Activated CD4-positive, alpha-beta T cell treated with anti-CD3 and anti-CD28 coated beads, Interleukin-2, amount 50 U/mL, for 1 hour (primary cell): ENCODE results near the gene EPAS1.
A peak's percentile ranks its signal among the peaks of the same experiment; 100 is the strongest.

Experiments used
- DNase-seq: peaks from one replicate; pipeline ENCODE4 v3.0.0-alpha.2; 2020

The EPAS1 gene

DNA sequence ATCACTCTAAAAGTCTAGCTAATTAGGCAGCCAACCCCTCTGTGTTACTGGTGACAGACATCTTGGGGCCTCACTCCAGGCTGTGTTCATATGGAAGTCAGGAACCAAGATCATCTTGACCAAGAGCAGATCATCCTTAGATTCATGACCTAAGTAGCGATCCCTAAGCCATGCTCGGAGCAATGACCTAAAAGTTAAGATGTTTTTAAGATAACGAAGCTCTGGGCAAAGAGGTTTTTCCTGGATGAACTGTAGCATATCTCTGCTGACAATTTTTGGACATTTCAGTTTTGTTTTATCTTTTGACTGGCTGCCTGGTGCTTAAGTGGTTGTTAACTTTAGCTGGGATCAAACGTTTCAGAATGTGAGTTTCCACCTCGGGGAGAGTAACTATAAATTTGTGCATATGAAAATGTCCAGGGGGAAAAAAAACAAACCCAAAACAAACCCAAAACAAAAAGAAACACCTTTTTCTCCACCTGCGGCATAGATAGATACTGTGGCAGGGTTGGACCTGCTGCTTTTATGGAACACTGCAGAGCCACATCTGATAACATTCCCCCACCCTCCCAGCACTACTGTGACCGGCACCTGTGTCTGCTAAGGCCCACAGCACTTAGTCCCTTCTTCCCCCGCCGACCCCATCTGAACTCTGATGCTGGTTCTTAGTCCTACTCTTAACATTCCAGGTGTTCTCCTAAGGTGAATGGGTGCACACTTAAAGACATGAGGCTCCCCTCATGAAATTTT, 45.5 kb downstream of the EPAS1 start:
- no peak for DNase-seq

DNA sequence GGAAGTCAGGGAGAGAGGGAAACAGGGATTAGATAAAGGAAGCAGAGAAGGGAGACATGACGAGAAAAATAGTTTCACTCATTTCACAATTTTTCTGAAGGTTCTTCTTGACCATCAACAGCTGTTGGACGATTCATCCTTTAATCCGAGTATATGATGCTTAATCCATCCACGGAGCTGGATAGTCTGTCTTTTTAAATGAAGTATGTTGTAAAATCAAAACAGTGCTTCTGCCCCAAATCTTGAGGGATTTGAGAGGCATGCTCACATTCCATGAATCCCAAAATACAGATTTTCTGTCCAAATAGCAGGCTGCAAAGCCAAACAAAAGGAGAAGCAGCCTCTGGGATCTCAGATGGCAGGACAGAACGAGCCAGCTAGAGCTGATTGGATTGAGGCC, 47.5 kb downstream of the EPAS1 start:
- no peak for DNase-seq

DNA sequence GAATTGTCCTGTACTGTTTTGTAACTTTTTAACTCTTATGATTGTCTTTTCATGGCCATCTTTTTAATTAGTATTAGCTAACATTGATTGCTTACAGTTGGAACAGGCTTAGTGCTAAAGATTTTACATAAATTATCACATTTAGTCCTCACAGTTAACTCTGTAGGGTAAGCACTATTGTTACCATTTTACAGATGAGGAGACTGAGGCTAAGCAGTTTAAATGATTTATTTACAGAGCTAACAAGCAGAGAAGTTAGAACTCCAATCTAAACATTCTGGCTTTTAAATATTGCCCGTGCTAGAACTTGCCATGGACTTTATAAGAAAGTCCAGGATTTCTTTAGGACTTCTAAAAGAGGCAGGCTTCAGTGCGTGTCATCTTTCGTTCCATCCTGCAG, 48.6 kb downstream of the EPAS1 start:
- no peak for DNase-seq

DNA sequence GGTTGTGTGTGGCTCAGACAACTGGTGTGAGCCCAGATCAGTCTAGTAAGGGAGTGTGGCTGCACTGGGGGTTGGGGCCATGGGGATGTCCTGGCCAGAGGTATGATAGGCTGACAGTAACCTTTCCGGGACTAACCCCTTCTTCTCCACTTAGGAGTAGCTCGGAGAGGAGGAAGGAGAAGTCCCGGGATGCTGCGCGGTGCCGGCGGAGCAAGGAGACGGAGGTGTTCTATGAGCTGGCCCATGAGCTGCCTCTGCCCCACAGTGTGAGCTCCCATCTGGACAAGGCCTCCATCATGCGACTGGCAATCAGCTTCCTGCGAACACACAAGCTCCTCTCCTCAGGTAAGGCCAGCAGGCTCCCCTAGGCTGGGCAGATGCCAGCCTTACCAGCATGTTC, 49.5 kb downstream of the EPAS1 start:
- DNase-seq, result no peak

DNA sequence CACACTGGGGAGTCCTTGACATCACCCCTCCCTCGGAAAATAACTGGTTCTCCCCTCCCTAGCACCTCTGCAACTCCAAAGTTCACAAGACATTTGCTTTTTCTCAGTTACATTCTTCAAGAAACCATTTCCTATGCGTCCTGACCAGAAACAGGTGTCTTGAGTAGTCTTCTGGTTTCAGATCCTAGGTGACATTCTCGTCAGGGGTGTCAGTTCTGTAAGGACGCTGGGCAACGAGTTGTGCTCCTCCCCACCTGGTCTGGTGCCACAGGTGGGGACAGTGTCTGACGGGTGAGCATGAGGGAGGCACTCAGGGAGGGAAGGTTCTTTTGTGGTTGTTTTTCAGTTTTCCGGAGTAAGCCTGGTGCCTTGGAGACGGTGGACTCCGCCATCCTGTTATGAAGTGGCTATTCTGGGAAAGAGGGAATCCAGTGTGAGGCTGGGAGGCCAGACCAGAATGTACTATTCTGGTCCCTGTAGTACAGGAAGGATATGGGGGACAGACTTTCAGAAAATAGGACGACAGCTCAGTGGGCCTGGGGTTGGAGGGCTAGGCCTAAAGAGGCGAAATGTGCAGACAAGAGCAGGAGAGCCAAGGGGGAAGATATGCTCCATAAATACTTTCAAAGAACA, 50.6 kb downstream of the EPAS1 start:
- DNase-seq, result no peak

DNA sequence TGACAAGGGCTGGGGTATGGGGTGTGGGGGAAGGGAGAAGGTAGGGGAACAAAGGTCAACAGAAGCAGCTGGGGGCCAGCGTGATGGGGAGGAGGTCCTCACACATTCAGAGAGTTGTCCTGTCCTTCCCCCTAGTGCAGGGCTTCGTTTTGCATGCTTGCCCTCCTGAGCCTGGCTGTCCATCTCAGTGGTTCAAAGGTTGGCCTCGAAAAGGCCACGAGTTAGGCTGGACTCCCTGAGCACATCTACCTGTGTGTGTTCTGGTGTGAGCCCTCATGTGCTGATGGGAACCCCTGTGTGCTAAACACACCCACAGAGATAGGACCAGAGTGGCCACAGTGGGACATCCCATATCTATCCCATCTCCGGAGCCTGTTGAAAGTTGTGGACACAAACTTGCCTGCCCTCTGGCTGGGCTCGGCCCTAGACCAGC, 51.9 kb downstream of the EPAS1 start:
- DNase-seq, result no peak

DNA sequence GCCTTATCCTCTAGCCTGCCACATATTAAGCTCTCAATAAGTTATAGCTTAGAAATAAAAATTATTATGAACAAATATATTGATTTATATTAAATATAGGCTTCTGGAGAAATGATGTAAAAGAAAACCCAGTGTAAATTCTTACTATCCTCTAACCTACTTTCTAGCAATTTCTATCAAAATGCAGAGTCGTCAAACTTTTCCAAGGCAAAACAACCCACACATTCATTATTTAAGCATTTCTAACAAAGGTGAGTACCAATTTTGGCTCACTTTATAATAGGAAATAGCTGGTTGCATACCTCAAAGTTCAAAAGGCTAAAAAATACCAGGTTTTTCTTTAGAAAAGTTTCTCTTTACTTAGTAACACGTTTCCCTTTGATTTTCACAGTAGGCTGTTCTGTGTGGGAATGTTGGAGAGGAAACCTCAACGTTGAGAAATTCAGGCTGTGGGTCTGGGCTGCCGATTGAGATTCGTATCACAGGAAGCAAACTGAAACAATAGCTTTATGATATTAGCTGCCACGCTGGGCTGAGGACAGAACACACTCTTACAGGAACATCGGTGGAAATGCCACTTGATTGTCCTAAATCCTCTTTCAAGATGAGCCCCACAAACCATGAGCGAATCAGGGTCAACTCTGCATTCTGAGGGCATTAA, 53.0 kb downstream of the EPAS1 start:
- DNase-seq, result no peak

DNA sequence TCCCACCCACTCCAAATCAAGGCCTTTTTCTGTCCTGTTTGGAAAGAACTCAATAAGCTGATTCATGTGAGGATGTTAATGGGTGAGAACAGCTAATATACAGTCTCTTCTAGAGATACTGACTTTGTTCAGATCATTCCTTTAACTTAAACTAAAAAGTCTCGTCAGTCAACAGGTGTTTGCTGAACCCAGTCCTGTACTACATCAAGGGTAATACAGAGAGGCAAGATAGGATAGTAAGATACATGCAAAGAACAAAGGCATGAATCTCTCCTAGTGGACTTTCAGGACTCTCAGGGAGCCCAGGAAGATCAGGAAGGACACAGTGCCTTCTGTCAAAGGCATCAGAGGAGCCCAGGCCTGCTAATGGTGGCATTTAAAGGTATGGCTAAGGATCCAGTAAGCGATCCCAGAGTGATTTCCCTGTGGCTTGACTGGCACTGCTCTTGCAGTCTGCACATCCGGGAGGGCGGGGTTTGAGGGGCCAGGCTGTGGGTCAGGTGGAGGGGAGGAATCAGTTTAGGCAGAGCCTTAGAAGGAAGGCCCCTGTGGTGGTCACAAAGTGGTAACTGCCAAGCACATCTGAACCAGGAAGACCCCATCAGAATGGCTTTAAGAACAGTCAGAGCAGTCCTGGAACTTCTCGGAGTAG, 54.0 kb downstream of the EPAS1 start:
- peak; percentile 9 for DNase-seq

DNA sequence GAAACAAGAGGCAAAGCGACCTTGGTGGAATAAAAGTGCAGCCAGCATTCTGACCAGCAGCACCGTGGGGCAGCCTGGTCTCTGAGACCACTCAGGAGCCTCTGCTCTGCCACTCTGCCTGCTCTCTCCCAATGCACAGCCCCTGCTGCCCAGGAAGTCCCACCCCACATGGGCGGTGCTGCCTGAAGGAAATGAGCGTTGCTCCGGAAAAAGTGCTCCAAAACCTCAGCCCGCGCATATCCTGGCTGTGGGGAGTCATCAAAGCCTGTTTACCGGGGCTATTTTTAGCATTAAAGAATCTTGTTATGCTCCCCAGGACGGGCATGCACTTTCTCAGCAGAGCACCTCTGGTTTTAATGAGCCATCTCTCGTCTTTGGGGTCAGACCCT, 54.5 kb downstream of the EPAS1 start:
- DNase-seq, result peak; percentile 60

DNA sequence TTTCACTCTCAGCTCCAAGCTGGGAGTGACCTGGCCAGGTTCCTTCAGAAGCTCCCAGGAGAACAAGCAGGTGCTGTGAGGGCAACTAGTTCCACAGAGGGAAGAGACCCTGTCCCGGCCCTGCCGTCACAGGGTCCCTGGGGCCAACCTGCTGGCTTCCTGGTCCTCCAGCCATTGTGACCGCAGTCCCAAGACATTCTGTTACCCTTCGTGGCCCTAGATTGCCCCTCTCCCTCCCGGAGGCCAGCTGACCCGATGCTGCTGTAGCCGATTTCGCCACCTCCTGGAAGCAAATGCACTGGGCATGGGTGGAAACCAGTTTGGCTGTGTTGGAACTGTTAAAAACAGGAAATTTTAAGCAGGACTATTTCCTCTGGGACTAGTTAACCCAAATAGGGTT, 55.4 kb downstream of the EPAS1 start:
- DNase-seq, result no peak

DNA sequence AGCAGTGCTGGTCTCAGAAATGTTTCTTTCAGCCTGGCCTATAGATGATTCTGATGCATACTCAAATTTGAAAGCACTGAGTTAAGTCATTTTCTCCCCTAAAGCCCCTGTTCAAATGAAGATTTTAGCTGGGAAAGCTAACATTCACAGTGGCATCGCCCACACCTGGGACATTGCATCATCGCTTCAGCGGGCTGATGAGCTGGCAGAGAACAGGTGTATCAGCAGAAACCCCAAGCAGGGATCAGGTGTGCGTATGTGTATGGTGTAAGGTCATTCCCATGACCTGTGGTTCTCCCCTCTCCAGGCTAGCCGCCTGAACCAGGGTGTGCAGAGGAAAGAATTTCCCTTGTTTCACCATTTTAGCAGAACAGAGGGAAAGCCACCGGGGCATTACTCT, 56.3 kb downstream of the EPAS1 start:
- DNase-seq, result no peak

DNA sequence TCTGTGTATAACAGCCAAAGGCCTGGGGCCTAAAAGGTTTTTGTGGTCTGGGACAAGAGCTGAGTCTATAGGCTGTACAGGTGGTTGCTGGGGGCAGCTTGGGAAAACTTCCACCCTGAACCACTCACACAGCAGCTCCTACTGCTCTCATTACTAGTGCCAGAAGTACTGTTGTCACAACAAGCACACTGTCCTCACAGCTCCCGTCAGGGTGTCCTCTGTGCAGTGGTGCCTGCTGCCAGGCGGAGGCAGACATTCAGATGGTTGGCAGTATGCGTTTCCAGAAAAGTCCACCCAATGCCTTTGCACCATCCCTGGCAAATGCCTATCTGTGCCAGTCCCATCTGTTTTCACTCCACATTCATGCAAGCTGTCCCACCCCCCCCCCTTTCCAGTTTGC, 58.5 kb downstream of the EPAS1 start:
- DNase-seq, result no peak

DNA sequence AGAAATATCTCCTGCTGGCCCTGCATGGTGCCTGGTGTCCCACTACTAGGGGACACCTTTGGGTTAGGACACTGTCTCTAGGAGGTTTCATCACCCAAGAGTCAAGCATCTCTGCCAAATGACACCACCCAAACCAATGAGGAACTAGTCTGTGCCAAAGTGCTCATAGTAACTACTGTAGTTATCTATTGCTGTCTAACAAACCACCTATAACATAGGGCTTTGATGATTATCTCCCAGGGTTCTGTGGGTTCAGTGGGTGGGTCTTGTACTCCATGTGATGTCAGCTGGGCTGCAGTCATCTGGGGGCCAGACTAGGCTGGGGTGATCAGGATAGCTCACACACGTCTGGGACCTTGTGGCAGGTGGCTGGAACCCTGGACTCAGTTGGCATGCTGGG, 59.8 kb downstream of the EPAS1 start:
- DNase-seq, result no peak

DNA sequence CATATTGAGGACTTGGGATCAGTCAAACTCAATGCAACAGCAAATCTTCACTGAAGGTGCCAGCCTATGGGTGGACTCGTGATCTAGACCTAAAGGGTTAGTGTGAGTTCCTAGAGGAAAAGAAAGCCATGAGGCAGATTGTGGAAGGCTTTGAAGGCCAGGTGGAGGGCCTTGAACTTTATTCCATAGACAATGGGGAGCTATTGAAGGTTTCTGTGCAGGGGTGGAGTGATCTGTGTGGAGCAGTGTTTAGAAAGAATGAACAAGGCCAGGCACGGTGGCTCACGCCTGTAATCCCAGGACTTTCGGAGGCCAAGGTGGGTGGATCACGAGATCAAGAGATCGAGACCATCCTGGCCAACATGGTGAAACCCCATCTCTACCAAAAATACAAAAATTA, 61.5 kb downstream of the EPAS1 start:
- no peak for DNase-seq

DNA sequence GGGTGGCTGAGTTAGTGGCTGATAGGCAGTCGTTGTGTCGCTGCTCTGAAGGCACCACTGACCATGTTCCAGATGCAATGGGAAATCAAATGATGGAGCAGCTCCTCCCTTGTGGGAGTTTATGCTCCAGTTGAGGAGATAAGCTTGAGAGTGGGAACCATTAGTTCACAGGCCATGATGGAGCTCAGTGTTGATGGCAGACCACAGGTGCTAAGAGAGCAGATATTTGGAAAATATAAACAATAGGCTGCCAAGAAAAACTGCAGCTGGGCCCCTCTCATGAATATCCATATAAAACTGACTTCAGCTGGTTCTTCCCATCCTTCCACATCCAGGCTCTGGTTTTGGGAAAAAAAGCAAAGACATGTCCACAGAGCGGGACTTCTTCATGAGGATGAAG, 63.1 kb downstream of the EPAS1 start:
- no peak for DNase-seq

DNA sequence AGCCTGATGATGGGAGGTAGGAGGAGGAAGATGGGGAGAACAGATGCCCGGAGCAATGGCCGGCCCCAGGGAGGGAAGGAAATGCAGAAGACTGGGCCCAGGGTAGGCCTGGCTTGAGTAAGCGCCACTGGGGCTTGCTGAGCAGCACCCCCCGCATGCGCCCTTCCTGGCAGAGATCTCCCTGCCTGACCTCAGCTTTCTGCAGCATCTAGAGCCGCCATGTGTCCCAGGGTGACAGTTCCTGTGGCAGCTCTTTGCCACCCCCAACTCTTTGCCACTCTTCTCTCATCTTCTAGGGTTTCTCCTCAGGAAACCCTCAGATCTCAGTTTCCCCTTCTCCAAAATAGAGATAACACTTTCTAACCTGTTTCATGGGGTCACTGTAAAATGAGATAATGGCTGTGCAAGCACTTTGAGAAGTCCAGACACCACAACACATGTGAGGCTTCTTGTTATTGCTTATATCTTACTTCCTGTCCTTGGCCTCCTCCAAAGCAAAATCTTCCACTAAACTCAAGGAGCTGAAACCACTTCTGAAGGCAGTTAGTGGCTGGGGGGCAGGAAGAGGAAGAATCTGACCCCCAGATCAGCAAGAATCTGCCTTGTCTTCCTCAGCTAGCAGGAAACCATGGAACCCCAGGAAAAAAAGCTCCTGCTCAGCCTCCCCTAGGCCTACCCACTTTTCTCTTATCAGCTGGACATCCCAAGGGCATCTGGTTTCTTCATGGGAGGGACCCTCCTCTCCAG, 64.9 kb downstream of the EPAS1 start:
- DNase-seq, result no peak

DNA sequence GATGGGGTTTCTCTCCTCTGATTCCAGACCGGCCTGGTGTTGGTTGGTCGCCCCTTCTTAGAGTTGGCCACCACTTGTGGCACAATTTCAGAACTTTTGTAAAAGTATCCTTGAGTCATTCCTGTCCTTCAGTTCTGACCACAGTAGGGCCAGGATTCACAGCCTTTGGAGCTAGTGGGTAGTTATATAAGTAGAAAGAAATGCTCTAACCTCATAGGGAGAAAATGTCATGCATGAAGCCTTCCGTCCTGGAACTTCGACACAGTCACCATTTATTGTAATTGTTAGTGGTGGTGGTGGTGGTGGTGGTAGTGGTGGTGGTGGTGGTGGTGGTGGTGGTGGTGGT, 65.4 kb downstream of the EPAS1 start:
- DNase-seq, result no peak

DNA sequence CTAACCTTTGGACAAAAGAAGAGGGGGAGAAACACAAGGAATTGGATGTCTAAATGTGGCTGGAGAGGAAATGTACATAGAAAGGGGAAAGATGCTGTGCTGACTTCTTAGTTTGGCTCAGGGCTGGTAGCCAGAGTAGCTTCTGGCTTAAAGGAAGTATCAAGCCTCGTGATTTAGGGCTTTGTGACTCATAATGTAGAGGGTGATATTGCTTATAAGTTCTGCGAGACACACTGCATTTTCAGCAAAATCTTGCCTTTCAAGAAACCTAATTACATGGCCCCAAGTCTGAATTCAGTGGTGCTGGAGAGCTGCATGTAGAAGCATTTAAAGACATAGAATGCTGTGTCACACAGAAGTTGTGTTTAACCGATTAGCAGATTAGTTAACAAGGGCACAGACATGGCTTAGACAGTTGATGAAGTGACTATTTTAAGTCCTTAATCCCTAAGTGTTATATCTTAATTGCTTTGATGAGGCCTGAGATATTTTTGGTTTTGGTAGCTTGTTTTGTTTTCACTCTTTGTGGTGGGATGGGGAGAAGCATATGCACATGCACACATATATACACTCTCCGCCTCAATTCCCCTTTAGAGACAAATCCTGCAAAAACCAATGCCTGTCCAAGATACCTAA, 66.4 kb downstream of the EPAS1 start:
- no peak for DNase-seq

DNA sequence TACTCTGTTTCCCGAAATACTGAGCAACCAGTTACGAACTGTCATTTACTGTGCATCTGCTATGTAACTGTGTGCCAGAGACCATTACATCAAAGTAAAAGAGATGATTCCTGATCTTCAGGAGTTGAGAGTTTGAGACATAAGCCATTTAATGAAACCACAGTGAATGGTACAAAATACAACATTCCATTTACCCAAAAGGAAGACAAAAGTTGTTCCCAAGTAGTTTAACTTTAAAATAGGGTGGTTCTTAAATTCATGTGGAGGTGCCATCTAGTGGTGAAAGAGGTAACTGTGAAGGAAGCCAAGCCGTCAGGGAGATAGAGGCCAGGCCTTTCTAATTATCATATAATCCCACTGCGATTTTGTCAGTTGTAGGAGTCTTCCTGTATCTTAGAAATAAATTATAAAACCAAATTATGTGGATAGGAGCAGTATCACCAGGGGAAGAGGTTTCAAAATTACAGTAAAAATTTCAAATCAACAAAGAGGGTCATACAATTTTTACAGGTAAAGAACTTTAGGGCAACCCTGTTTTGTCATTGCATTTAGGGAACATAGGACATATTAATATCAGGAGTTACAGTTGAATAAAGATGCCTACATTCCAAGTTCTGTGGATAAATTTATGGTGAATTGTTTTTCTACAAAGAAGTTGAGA, 67.7 kb downstream of the EPAS1 start:
- DNase-seq, result peak; percentile 10

DNA sequence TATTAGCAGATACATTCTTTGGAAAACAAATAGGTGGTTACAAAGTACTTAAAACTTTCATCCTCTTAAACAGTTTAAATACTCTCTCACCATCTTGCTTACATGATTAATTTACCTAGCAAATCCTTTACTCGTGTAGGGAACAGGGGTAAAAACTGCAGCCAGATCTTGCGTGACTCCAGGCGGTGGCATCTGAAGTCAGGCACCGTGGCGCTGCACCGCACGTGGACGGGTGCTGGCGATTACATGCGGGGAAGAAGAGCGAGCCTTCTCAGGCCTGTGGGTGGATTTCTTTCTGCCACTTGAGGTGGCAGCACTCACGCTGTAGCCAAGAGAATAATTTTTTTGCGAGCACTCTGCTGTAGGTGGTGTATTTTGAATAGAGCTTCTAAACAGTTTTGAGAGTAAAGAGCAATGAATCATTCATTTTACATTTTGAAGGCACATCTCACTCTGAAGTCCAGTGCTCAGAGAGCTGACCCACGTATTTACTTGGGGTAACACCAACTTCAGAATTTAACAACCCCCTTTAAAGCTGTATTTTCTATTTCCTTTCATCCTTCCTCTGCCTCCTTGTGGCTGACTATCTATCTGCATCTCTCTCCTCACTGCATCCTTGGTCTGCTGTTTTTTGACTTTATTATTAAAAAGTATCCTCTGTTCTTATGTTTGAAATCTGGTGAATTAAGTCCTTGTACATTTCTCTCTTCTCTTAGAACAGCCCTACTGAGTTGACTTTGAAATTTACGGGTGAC, 68.9 kb downstream of the EPAS1 start:
- no peak for DNase-seq

DNA sequence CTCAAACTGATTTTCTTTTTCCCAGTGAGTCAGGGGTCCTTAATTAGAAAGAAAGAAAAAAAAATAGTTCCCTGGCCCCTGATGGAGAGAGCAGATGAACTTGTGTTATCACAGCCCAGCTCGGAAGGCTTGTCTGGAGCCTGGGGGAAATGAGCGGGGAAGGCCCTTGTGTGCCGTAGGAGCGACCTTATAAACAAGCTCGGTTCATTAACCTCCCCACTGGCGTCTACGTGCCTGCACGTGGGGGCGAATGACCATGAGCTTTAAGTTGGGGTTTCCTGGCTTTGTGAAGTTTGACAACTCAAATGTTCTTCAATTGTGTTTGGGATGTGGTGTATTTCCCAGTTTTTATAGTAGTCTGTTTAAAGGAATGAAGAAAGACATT, 69.5 kb downstream of the EPAS1 start:
- no peak for DNase-seq
